Measurements from ENCODE around the gene CARS1.

DNA sequence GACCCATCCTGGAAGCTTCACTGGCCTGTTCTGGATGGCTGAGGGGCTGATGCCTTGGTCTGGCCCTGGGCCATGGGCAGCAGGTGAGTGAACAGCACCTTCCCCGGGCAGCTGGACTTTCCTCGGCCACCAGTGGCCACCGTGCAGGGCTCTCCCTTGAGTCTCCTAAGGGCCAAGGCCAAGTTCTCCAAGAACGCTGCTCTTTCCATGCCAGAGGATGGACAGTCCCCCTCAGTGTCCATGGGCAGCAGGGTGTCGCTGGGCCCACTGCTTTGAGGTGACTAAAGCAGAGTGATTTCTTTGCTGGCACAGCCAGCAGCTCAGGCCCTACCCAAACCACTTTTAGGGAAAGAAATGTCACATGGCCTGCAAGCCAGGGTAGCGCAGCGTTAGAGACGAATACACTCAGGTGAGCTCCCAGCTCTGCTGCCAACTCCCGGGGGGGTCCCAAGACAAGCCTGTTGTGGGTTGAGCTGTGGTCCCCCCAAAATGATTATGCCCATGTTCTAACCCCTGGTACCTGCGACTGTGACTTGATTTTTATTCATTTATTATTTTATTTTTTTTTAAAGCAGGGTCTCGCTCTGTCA lies 3.3 kb upstream of the CARS1 start:
- TF ChIP-seq EP300 (IDR thresholded peaks at IDR 0.05), result no peak
- TF ChIP-seq, protein P1, sequence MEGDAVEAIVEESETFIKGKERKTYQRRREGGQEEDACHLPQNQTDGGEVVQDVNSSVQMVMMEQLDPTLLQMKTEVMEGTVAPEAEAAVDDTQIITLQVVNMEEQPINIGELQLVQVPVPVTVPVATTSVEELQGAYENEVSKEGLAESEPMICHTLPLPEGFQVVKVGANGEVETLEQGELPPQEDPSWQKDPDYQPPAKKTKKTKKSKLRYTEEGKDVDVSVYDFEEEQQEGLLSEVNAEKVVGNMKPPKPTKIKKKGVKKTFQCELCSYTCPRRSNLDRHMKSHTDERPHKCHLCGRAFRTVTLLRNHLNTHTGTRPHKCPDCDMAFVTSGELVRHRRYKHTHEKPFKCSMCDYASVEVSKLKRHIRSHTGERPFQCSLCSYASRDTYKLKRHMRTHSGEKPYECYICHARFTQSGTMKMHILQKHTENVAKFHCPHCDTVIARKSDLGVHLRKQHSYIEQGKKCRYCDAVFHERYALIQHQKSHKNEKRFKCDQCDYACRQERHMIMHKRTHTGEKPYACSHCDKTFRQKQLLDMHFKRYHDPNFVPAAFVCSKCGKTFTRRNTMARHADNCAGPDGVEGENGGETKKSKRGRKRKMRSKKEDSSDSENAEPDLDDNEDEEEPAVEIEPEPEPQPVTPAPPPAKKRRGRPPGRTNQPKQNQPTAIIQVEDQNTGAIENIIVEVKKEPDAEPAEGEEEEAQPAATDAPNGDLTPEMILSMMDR (IDR thresholded peaks at IDR 0.05), result no peak

Data from ovary (tissue), 3 donors.